ENCODE results near the gene THBS2.
"Not testable (repeated sequence)": the region's sequence is repeated elsewhere in the genome, so short reads cannot be mapped to it uniquely, and the experiment has no call there.

Gene THBS2

GRCh38 chr6:169229615-169230321, 23.9 kb downstream of the THBS2 start:
- no peak for DNase-seq

GRCh38 chr6:169227116-169227515, 26.5 kb downstream of the THBS2 start:
- DNase-seq: no peak

- no peak for DNase-seq
These were observed 27.8 kb downstream of the THBS2 start for GRCh38 chr6:169225887-169226286.

- no peak for DNase-seq
These were observed 28.5 kb downstream of the THBS2 start for GRCh38 chr6:169225131-169225576.

- no peak for DNase-seq
These were observed 28.9 kb downstream of the THBS2 start for GRCh38 chr6:169224716-169225115.

- no peak for DNase-seq
These were observed 29.4 kb downstream of the THBS2 start for GRCh38 chr6:169224185-169224695.

- DNase-seq: no peak
These were observed 30.6 kb downstream of the THBS2 start for GRCh38 chr6:169223006-169223405.

- no peak for DNase-seq
These were observed 31.5 kb downstream of the THBS2 start for GRCh38 chr6:169222126-169222525.

GRCh38 chr6:169221264-169221663, 32.4 kb downstream of the THBS2 start:
- no peak for DNase-seq

- no peak for DNase-seq
These were observed 33.3 kb downstream of the THBS2 start for GRCh38 chr6:169220068-169220964.

GRCh38 chr6:169217972-169218371, 35.7 kb downstream of the THBS2 start:
- no peak for DNase-seq

- no peak for DNase-seq
These were observed 36.8 kb downstream of the THBS2 start for GRCh38 chr6:169216830-169217229.

- no peak for DNase-seq
These were observed 38.4 kb downstream of the THBS2 start for GRCh38 chr6:169215201-169215681.

- not testable (repeated sequence) for DNase-seq
These were observed 38.9 kb downstream of the THBS2 start for GRCh38 chr6:169214789-169215188.

GRCh38 chr6:169213814-169214520, 39.7 kb downstream of the THBS2 start:
- DNase-seq: no peak

GRCh38 chr6:169212897-169213813, 40.5 kb downstream of the THBS2 start:
- peak; percentile 89 for DNase-seq

GRCh38 chr6:169212436-169212835, 41.2 kb downstream of the THBS2 start:
- DNase-seq: no peak

- DNase-seq: no peak
These were observed 41.8 kb downstream of the THBS2 start for GRCh38 chr6:169211881-169212280.

GRCh38 chr6:169210611-169211010, 43.0 kb downstream of the THBS2 start:
- DNase-seq: no peak

GRCh38 chr6:169208011-169208410, 45.6 kb downstream of the THBS2 start:
- no peak for DNase-seq

- DNase-seq: no peak
These were observed 46.2 kb downstream of the THBS2 start for GRCh38 chr6:169207482-169207881.
